ENCODE results near the gene TROAP. TPM values are rescaled to one million over a fixed set of nuclear protein-coding genes. Genes with fewer than 3 reads are reported as not detected.

TROAP gene
- total RNA-seq, 4 donors from 2014 or later, result 0.30 to 6.5 (median 3.1) TPM; not detected in 1

GRCh38 chr12:49334226-49334625, 11.2 kb downstream of the TROAP start:
- Histone ChIP-seq H3K4me3 (no peak overlapping the region), H3K36me3 (no peaks in the 10 kb centered on the region), H3K27me3 (peaks cover 4 to 80% of the 10 kb centered on the region in 2 donors), H3K9me3 (no peaks in the 10 kb centered on the region), H3K27ac (no peak overlapping the region), H3K4me1 (peaks cover 0 to 41% (median 10%) of the 10 kb centered on the region in 4 donors)
- DNase-seq (ENCODE audit: low spot score in 2 of 2), result no peak
- TF ChIP-seq EP300 (IDR thresholded peaks at IDR 0.05) (no peak), POLR2A (IDR thresholded peaks at IDR 0.05) (no peak), CTCF (IDR thresholded peaks at IDR 0.05) (no peak)
- WGBS, 2 donors, result 41 to 45% methylated on average over 19 of the region's 19 CpGs

- no peak for DNase-seq (ENCODE audit: low spot score in 2 of 2)
- Histone ChIP-seq H3K4me3 (no peak overlapping the region), H3K27ac (no peak overlapping the region), H3K4me1 (peaks cover 0 to 41% (median 10%) of the 10 kb centered on the region in 4 donors), H3K27me3 (peaks cover 4 to 84% of the 10 kb centered on the region in 2 donors), H3K36me3 (no peaks in the 10 kb centered on the region), H3K9me3 (no peaks in the 10 kb centered on the region)
- 48 to 53% methylated on average over 12 of the region's 12 CpGs for WGBS, 2 donors
- no peak for TF ChIP-seq CTCF (IDR thresholded peaks at IDR 0.05)
- no peak for TF ChIP-seq EP300 (IDR thresholded peaks at IDR 0.05)
- no peak for TF ChIP-seq POLR2A (IDR thresholded peaks at IDR 0.05)
Observed at GRCh38 chr12:49334681-49335080, 11.6 kb downstream of the TROAP start.

- H3K4me1 ChIP-seq, result peaks cover 0 to 41% (median 10%) of the 10 kb centered on the region in 4 donors
- H3K27me3 ChIP-seq, result peaks cover 4 to 88% of the 10 kb centered on the region in 2 donors
- H3K9me3 ChIP-seq, result no peaks in the 10 kb centered on the region
- H3K27ac ChIP-seq, result no peak overlapping the region
- H3K36me3 ChIP-seq, result no peaks in the 10 kb centered on the region
- TF ChIP-seq CTCF (IDR thresholded peaks at IDR 0.05), result no peak
- no peak for TF ChIP-seq EP300 (IDR thresholded peaks at IDR 0.05)
- no peak for TF ChIP-seq POLR2A (IDR thresholded peaks at IDR 0.05)
- DNase-seq (ENCODE audit: low spot score in 2 of 2), result no peak
- 53 to 69% methylated on average over 16 of the region's 16 CpGs for WGBS, 2 donors
- H3K4me3 ChIP-seq, result no peak overlapping the region
Observed at GRCh38 chr12:49335118-49335954, 12.3 kb downstream of the TROAP start.

GRCh38 chr12:49335955-49336644, 13.0 kb downstream of the TROAP start:
- Histone ChIP-seq H3K27me3 (peaks cover 4 to 87% of the 10 kb centered on the region in 2 donors), H3K9me3 (no peaks in the 10 kb centered on the region), H3K36me3 (no peaks in the 10 kb centered on the region), H3K4me1 (peaks cover 0 to 41% (median 10%) of the 10 kb centered on the region in 4 donors), H3K27ac (no peak overlapping the region), H3K4me3 (no peak overlapping the region)
- DNase-seq (ENCODE audit: low spot score in 2 of 2), result no peak
- 17 to 38% methylated on average over 9 to 24 of the region's 72 CpGs for WGBS, 2 donors
- TF ChIP-seq CTCF (IDR thresholded peaks at IDR 0.05), result no peak
- TF ChIP-seq POLR2A (IDR thresholded peaks at IDR 0.05), result no peak
- no peak for TF ChIP-seq EP300 (IDR thresholded peaks at IDR 0.05)

All from tibial nerve (tissue), 4 donors.